Astrocyte (in vitro differentiated cells and primary cell): ENCODE data around the gene FOSL2. TPM values are rescaled to one million over a fixed set of nuclear protein-coding genes. Genes with fewer than 3 reads are reported as not detected.

Experiments used
- DNase-seq: peaks from one replicate; pipeline ENCODE4 v3.0.0-alpha.2; 2010; ENCODE audit warnings: low read depth
- FAIRE-seq: peaks from 2 replicates; lab custom pipeline; 2011; peaks lifted over from hg19 to GRCh38; lab: Jason Lieb, UNC
- H2AFZ ChIP-seq: 2 replicates; pipeline ENCODE4 v1.6.0; 2012; ENCODE audit warnings: low read depth, low read length, inconsistent platforms
- H3K27ac ChIP-seq: 2 replicates; pipeline ENCODE4 v1.5.1; 2011; ENCODE audit warnings: low read depth, low read length, inconsistent platforms
- H3K27me3 ChIP-seq: 2 replicates; pipeline ENCODE4 v1.6.0; 2011; ENCODE audit warnings: low read length, inconsistent platforms; ENCODE audit not compliant: insufficient read depth
- H3K36me3 ChIP-seq: 2 replicates; pipeline ENCODE4 v1.5.1; 2011; ENCODE audit warnings: low read length, inconsistent platforms; ENCODE audit not compliant: insufficient read depth
- H3K4me1 ChIP-seq: 2 replicates; pipeline ENCODE4 v1.5.1; 2011; ENCODE audit warnings: low read length, inconsistent platforms; ENCODE audit not compliant: insufficient read depth
- H3K4me2 ChIP-seq: 2 replicates; pipeline ENCODE4 v1.6.0; 2012; ENCODE audit warnings: low read length, inconsistent platforms
- H3K4me3 ChIP-seq: 2 replicates; pipeline ENCODE4 v1.5.1; 2011; ENCODE audit warnings: low read depth, mild to moderate bottlenecking, low read length, inconsistent platforms; ENCODE audit not compliant: insufficient read depth
- H3K79me2 ChIP-seq: 2 replicates; pipeline ENCODE4 v1.6.0; 2012; ENCODE audit warnings: mild to moderate bottlenecking, low read length, inconsistent platforms; ENCODE audit not compliant: insufficient read depth
- H3K9ac ChIP-seq: 2 replicates; pipeline ENCODE4 v1.6.0; 2012; ENCODE audit warnings: mild to moderate bottlenecking, low read length, inconsistent platforms
- H3K9me3 ChIP-seq: 2 replicates; pipeline ENCODE4 v1.5.1; 2012; ENCODE audit warnings: low read depth, mild to moderate bottlenecking, low read length, inconsistent platforms; ENCODE audit not compliant: insufficient read depth
- H4K20me1 ChIP-seq: 2 replicates; pipeline ENCODE4 v1.6.0; 2012; ENCODE audit warnings: low read length, inconsistent platforms; ENCODE audit not compliant: insufficient read depth
- H3K27ac Mint-ChIP-seq: one replicate; pipeline ENCODE4 v1.8.0; 2021; ENCODE audit warnings: mild to moderate bottlenecking, mixed read lengths; ENCODE audit not compliant: unreplicated experiment
- H3K27me3 Mint-ChIP-seq: one replicate; pipeline ENCODE4 v1.8.0; 2021; ENCODE audit warnings: low read depth, mixed read lengths; ENCODE audit not compliant: unreplicated experiment
- H3K36me3 Mint-ChIP-seq: one replicate; pipeline ENCODE4 v1.8.0; 2021; ENCODE audit warnings: low read depth, mixed read lengths; ENCODE audit not compliant: unreplicated experiment
- H3K4me1 Mint-ChIP-seq: one replicate; pipeline ENCODE4 v1.8.0; 2021; ENCODE audit warnings: low read depth, mixed read lengths; ENCODE audit not compliant: unreplicated experiment
- H3K4me3 Mint-ChIP-seq: one replicate; pipeline ENCODE4 v1.8.0; 2021; ENCODE audit warnings: mild to moderate bottlenecking, moderate library complexity, mixed read lengths; ENCODE audit not compliant: unreplicated experiment
- H3K9me3 Mint-ChIP-seq: one replicate; pipeline ENCODE4 v1.8.0; 2021; ENCODE audit warnings: mild to moderate bottlenecking, mixed read lengths; ENCODE audit not compliant: unreplicated experiment
- EZH2 ChIP-seq: IDR thresholded peaks from 2 replicates; pipeline ENCODE4 v1.6.1; 2012; ENCODE audit warnings: mild to moderate bottlenecking, low read length, inconsistent platforms; ENCODE audit not compliant: insufficient read depth
- total RNA-seq: library from RNA; stranded (reverse); gene quantifications from 2 replicates; pipeline ENCODE4 v1.2.1, GENCODE V29; 2021
- TF ChIP-seq, protein P1 (sequence below): IDR thresholded peaks from 2 replicates; pipeline ENCODE4 v1.5.1; 2011; ENCODE audit warnings: low read depth, mild to moderate bottlenecking, inconsistent platforms, low read length, moderate library complexity; ENCODE audit not compliant: insufficient read depth

FOSL2 gene
- total RNA-seq, 1 donor from 2014 or later = 158 TPM

DNA sequence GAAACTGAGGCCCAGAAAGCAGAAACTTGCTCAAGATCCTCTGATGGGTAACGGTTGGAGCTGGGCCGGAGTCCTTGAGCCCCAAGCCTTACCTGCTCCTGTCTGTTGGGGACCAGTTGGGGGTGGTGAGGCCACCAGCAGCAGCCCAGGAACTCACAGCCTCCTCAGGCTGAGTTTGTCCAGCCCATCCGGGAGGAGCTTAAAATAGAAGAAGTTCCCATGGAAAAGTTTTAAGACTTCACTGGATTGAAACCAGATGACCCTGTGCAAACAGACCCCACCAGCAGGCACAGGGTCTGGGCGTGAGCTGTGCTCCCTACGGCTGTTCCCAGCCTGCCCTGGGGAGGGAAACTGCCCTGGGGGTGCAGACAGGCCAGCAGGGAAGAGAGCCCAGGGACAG is 40.6 kb upstream of the FOSL2 start:
- no peak overlapping the region for H3K4me2 ChIP-seq
- H3K27ac Mint-ChIP-seq = no peak overlapping the region

GRCh38 chr2:28352610-28353195 is 40.0 kb upstream of the FOSL2 start:
- Histone ChIP-seq H3K9me3 (no peaks in the 10 kb centered on the region), H3K4me1 (peaks cover 5% of the 10 kb centered on the region), H3K27me3 (no peaks in the 10 kb centered on the region), H3K4me3 (no peak overlapping the region), H2AFZ (no peak overlapping the region), H3K27ac (no peak overlapping the region), H3K4me2 (no peak overlapping the region), H3K36me3 (no peaks in the 10 kb centered on the region), H3K9ac (no peak overlapping the region), H4K20me1 (no peaks in the 10 kb centered on the region), H3K79me2 (no peaks in the 10 kb centered on the region)
- Mint-ChIP-seq H3K36me3 (no peaks in the 10 kb centered on the region), H3K9me3 (no peaks in the 10 kb centered on the region), H3K4me1 (peaks cover 3% of the 10 kb centered on the region), H3K4me3 (no peak overlapping the region), H3K27ac (no peak overlapping the region), H3K27me3 (peaks cover 14% of the 10 kb centered on the region)
- DNase-seq = no peak
- no peak for FAIRE-seq
- no peak for TF ChIP-seq EZH2
- TF ChIP-seq, protein P1, sequence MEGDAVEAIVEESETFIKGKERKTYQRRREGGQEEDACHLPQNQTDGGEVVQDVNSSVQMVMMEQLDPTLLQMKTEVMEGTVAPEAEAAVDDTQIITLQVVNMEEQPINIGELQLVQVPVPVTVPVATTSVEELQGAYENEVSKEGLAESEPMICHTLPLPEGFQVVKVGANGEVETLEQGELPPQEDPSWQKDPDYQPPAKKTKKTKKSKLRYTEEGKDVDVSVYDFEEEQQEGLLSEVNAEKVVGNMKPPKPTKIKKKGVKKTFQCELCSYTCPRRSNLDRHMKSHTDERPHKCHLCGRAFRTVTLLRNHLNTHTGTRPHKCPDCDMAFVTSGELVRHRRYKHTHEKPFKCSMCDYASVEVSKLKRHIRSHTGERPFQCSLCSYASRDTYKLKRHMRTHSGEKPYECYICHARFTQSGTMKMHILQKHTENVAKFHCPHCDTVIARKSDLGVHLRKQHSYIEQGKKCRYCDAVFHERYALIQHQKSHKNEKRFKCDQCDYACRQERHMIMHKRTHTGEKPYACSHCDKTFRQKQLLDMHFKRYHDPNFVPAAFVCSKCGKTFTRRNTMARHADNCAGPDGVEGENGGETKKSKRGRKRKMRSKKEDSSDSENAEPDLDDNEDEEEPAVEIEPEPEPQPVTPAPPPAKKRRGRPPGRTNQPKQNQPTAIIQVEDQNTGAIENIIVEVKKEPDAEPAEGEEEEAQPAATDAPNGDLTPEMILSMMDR = no peak

More for the DNA sequence above, 40.6 kb upstream of the FOSL2 start:
- H3K9me3 Mint-ChIP-seq = no peaks in the 10 kb centered on the region
- H3K4me3 Mint-ChIP-seq = no peak overlapping the region
- Histone ChIP-seq H3K79me2 (no peaks in the 10 kb centered on the region), H3K9ac (no peak overlapping the region), H3K27ac (no peak overlapping the region), H4K20me1 (no peaks in the 10 kb centered on the region), H3K4me1 (peaks cover 5% of the 10 kb centered on the region), H3K9me3 (no peaks in the 10 kb centered on the region), H3K27me3 (no peaks in the 10 kb centered on the region), H3K36me3 (no peaks in the 10 kb centered on the region), H3K4me3 (no peak overlapping the region), H2AFZ (no peak overlapping the region)
- peaks cover 17% of the 10 kb centered on the region for H3K27me3 Mint-ChIP-seq
- no peak for DNase-seq
- no peak for TF ChIP-seq EZH2
- TF ChIP-seq, protein P1 = no peak
- no peaks in the 10 kb centered on the region for H3K36me3 Mint-ChIP-seq
- H3K4me1 Mint-ChIP-seq = peaks cover 3% of the 10 kb centered on the region
- no peak for FAIRE-seq

DNA sequence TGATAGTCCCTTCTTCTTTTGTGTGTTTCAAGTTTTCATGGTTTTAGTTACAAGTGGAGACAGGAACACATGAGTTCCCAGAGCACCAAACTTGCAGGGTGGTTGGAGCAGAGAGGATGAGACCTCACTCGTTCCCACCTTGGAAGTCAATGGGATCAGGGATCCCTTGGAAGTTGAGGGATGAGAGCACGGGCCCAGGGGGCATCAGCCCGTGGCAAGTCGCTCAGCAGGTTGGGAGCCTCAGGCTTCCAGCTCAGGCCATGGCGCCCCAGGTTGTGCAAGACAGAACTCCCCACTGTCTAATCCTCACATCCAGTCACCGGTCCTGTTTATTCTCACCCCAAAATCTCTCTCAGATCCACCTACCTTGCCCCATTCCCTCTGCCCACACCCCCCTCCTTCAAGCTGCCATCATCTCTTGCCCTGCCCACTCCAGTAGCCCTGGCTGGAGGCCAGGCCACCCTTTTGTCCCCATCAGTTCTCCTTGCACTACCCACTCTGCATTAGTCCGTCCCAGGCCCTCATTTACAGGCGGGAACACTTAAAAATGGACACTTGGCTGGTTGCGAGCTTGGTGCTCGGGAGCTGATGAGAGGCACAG is 37.6 kb upstream of the FOSL2 start:
- peaks cover 11% of the 10 kb centered on the region for H3K4me1 Mint-ChIP-seq

More for the DNA sequence above, 37.6 kb upstream of the FOSL2 start:
- FAIRE-seq (no peak), DNase-seq (no peak)
- Histone ChIP-seq H3K9me3 (no peaks in the 10 kb centered on the region), H3K4me1 (peaks cover 18% of the 10 kb centered on the region), H3K27ac (no peak overlapping the region), H3K36me3 (no peaks in the 10 kb centered on the region), H3K79me2 (no peaks in the 10 kb centered on the region), H3K4me3 (no peak overlapping the region), H4K20me1 (no peaks in the 10 kb centered on the region), H2AFZ (no peak overlapping the region), H3K27me3 (no peaks in the 10 kb centered on the region), H3K9ac (no peak overlapping the region), H3K4me2 (no peak overlapping the region)
- H3K9me3 Mint-ChIP-seq = no peaks in the 10 kb centered on the region
- peaks cover 11% of the 10 kb centered on the region for H3K27me3 Mint-ChIP-seq
- no peaks in the 10 kb centered on the region for H3K36me3 Mint-ChIP-seq
- H3K4me3 Mint-ChIP-seq = no peak overlapping the region
- TF ChIP-seq, protein P1 = no peak
- TF ChIP-seq EZH2 = no peak
- no peak overlapping the region for H3K27ac Mint-ChIP-seq
